Suprapubic skin (tissue), 4 donors: ENCODE results near the gene LRMDA. TPM values are rescaled to one million over a fixed set of nuclear protein-coding genes. Genes with fewer than 3 reads are reported as not detected.
A peak's percentile ranks its signal among the peaks of the same experiment; 100 is the strongest.

Source experiments
- DNase-seq, 2 donors: peaks; one replicate each; pipeline ENCODE4 v3.0.0-alpha.2; 2019; ENCODE audit warnings: low spot score in 2 of 2
- H3K27ac ChIP-seq: fragments of 200-600 bp; sonication (generic); one replicate; pipeline ENCODE4 v1.5.1; 2019
- H3K27me3 ChIP-seq: fragments of 200-600 bp; sonication (generic); one replicate; pipeline ENCODE4 v1.5.1; 2019
- H3K36me3 ChIP-seq: fragments of 200-600 bp; sonication (generic); one replicate; pipeline ENCODE4 v1.5.1; 2019
- H3K4me1 ChIP-seq: fragments of 200-600 bp; sonication (generic); one replicate; pipeline ENCODE4 v1.5.1; 2019
- H3K4me3 ChIP-seq: fragments of 200-600 bp; sonication (generic); one replicate; pipeline ENCODE4 v1.5.1; 2019; ENCODE audit warnings: mild to moderate bottlenecking
- H3K9me3 ChIP-seq: fragments of 200-600 bp; sonication (generic); one replicate; pipeline ENCODE4 v1.5.1; 2019
- EP300 ChIP-seq: sonication (generic); formaldehyde crosslinking; IDR thresholded peaks from one replicate; pipeline ENCODE4 v1.6.1; 2017; ENCODE audit warnings: antibody characterized with exemption
- POLR2A ChIP-seq, 2 donors: fragments of 450-650 bp; IDR thresholded peaks; one replicate each; pipeline ENCODE4 v1.6.1; 2017; ENCODE audit warnings: antibody characterized with exemption in 2 of 2, mild to moderate bottlenecking in 2 of 2, moderate library complexity in 2 of 2
- POLR2AphosphoS5 ChIP-seq, 3 donors: sonication (generic); formaldehyde crosslinking; IDR thresholded peaks; one replicate each; pipeline ENCODE4 v1.6.1; 2017; ENCODE audit warnings: antibody characterized with exemption in 3 of 3
- WGBS: methylation state at CpG from one replicate; pipeline ENCODE4 v1.1.5; 2018; 5-methylcytosine and 5-hydroxymethylcytosine counted together
- total RNA-seq, 4 donors: library from RNA; depleted of rRNA; stranded (reverse); fragments of >200 nt; gene quantifications; one replicate each; pipeline ENCODE4 v1.1.0, GENCODE V29; 2016
- TF ChIP-seq, protein P1 (sequence below), 2 donors: fragments of 200-600 bp in 1 of 2; fragments of 450-650 bp in 1 of 2; sonication (generic) in 1 of 2; IDR thresholded peaks; one replicate each; pipeline ENCODE4 v1.5.1; 2016 to 2019; ENCODE audit warnings: antibody characterized with exemption in 2 of 2, mild to moderate bottlenecking in 1 of 2, moderate library complexity in 1 of 2

LRMDA gene
- total RNA-seq, 4 donors from 2014 or later, result 0.10 to 2.9 (median 1.9) TPM; not detected in 1

DNA sequence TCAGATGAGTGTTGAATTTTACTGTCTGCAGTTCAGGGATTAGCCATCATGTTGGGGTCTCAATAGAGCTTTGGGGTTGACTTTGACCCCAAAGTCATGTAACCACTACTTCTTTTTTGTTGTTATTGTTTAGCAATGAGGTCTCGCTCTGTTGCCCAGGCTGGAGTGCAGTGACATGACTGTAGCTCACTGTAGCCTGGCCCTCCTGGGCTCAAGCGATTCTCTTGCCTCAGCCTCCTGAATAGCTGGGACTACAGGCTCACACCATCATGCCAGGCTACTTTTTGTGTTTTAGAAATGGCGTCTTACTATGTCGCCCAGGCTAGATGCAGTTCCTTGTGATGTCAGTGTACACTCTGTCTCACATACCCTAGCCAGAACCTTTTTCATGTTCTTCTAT, 598.4 kb downstream of the LRMDA start:
- H3K9me3 ChIP-seq, result no peaks in the 10 kb centered on the region
- peaks cover 16% of the 10 kb centered on the region for H3K4me1 ChIP-seq
- TF ChIP-seq, protein P1, sequence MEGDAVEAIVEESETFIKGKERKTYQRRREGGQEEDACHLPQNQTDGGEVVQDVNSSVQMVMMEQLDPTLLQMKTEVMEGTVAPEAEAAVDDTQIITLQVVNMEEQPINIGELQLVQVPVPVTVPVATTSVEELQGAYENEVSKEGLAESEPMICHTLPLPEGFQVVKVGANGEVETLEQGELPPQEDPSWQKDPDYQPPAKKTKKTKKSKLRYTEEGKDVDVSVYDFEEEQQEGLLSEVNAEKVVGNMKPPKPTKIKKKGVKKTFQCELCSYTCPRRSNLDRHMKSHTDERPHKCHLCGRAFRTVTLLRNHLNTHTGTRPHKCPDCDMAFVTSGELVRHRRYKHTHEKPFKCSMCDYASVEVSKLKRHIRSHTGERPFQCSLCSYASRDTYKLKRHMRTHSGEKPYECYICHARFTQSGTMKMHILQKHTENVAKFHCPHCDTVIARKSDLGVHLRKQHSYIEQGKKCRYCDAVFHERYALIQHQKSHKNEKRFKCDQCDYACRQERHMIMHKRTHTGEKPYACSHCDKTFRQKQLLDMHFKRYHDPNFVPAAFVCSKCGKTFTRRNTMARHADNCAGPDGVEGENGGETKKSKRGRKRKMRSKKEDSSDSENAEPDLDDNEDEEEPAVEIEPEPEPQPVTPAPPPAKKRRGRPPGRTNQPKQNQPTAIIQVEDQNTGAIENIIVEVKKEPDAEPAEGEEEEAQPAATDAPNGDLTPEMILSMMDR (IDR thresholded peaks at IDR 0.05), result no peak
- TF ChIP-seq POLR2A (IDR thresholded peaks at IDR 0.05) (no peak), EP300 (no peak), POLR2AphosphoS5 (IDR thresholded peaks at IDR 0.05) (no peak)
- H3K27ac ChIP-seq, result no peak overlapping the region
- WGBS, result 87% methylated on average over 4 of the region's 4 CpGs
- no peaks in the 10 kb centered on the region for H3K36me3 ChIP-seq
- H3K4me3 ChIP-seq, result no peak overlapping the region
- DNase-seq, result no peak
- H3K27me3 ChIP-seq, result no peaks in the 10 kb centered on the region

DNA sequence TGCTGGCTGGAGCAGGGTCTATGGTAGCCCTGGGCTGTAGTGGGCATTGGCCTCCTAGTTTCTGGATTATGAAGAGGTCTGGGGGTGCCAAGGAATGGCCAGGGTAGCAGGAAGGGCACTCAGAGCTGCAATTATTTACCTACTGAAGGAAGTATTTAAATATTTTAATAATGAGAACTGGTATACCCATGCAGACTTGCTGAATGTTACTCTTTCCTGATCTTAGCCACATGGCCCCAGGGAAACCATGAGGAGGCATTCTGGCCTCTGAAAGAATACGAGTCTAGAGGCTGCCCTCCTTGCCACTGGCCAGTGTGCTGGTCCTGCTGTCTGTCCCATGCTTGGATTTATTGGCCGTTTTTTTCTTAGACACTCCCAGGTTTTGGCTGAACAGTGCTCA, 599.7 kb downstream of the LRMDA start:
- no peak for TF ChIP-seq EP300
- TF ChIP-seq, protein P1 (IDR thresholded peaks at IDR 0.05), result no peak
- TF ChIP-seq POLR2AphosphoS5 (IDR thresholded peaks at IDR 0.05), result no peak
- TF ChIP-seq POLR2A (IDR thresholded peaks at IDR 0.05), result no peak
- Histone ChIP-seq H3K4me3 (no peak overlapping the region), H3K36me3 (no peaks in the 10 kb centered on the region), H3K4me1 (peaks cover 20% of the 10 kb centered on the region), H3K27ac (no peak overlapping the region), H3K9me3 (no peaks in the 10 kb centered on the region), H3K27me3 (no peaks in the 10 kb centered on the region)
- DNase-seq, result no peak
- 86% methylated on average over 2 of the region's 2 CpGs for WGBS

DNA sequence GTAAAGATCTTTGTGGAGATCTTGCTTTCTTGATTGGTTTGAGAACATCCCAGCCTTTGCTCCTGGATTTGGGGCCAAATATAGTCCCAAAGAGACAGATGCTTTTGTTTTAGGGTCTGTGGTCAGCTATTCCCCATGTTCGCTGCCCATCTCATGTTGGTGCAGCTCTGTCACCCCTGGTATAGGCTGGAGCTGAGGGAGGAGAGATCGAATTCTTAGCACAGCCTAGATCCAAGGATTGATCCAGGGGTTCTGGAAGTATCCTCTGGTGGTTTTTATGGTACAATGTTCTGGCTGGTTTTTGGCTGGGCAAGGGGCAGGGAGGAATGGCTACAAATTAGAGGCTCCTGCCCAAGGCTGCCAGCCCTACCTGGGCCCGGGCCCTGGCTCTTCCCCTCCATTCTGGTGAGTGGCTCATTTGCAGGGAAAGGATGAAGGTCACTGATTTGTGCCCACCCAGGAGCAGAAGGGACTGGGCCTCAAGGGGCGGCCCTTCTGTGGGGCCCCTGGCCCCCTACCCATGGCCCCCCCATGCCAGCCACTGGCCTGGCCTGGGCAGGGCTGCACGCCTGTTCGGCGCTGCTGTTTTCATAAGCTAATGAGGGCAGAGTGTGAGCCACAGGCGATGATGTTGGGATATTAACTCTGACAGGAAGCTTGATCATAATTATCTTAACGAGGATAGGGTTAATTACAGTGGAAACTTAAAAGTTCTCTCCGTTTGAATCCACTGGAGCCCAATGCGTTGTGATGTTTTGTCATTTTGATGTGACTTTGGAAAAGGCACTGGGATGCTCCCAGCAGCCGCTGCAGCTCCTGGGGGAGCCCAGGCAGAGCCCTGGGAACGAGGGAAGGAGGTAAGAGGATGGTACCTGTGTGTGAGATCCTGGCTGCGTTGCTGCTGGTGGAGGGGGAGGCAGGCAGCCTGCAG, 600.6 kb downstream of the LRMDA start:
- Histone ChIP-seq H3K27me3 (no peaks in the 10 kb centered on the region), H3K36me3 (no peaks in the 10 kb centered on the region), H3K4me1 (peaks cover 27% of the 10 kb centered on the region), H3K4me3 (no peak overlapping the region), H3K9me3 (no peaks in the 10 kb centered on the region), H3K27ac (no peak overlapping the region)
- WGBS, result 91% methylated on average over 14 of the region's 14 CpGs
- no peak for DNase-seq
- TF ChIP-seq POLR2A (IDR thresholded peaks at IDR 0.05) (no peak), EP300 (no peak), POLR2AphosphoS5 (IDR thresholded peaks at IDR 0.05) (no peak)
- TF ChIP-seq, protein P1 (IDR thresholded peaks at IDR 0.05), result no peak

DNA sequence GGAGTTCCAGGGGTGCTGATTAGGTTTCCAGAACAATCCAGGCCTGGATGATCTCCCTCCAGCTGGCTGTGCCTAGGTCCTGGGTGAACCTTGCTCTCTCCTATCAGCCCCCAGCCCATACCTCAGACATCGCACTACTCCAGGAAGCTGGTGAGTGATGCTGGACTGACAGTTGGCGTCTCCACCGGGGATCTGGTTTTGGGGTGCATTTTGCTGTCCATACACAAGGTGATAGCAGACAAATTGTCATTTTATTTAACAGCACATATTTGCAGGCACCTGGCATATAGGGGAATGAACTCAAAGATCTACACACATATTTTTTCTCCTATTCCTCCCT, 601.2 kb downstream of the LRMDA start:
- Histone ChIP-seq H3K27me3 (no peaks in the 10 kb centered on the region), H3K9me3 (no peaks in the 10 kb centered on the region), H3K4me1 (peaks cover 27% of the 10 kb centered on the region), H3K27ac (no peak overlapping the region), H3K4me3 (no peak overlapping the region), H3K36me3 (no peaks in the 10 kb centered on the region)
- TF ChIP-seq, protein P1 (IDR thresholded peaks at IDR 0.05), result no peak
- no peak for TF ChIP-seq POLR2A (IDR thresholded peaks at IDR 0.05)
- WGBS, result 92% methylated on average over 3 of the region's 3 CpGs
- no peak for DNase-seq

DNA sequence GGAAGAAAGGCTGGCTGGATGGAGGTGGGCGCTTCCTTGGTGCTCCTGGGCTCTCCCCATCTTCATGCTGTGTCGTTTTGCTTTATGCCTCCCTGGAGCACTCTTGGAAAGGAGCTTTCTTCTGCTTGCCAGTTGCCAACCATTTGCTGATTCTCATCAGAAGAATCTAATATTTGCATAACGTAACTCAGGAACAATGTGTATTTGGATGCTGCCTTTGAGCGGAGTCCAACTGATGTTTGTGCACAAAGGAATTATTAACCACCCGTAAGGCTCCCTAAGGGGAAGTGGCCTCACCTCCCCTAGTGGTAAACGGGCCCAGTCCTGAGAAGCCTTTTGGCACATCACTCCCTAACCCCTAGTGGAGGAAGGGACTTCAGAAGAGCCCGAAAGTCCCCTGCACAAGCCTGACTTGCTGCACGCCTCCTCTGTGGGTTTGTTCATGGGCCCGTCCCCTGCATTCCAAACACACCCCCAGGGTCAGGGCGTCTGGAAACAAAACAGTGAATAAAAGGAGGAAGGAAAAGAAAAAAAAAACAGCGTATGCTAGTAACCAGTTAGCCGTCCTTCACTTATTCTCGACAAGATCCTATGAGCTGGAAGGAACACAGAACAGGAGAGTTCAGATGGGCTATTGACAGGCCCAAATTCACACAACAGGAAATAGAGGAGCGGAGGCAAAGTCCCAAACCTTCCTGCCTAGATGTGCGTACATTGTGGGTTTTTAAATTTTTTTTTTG, 602.2 kb downstream of the LRMDA start:
- Histone ChIP-seq H3K27me3 (no peaks in the 10 kb centered on the region), H3K4me3 (no peak overlapping the region), H3K9me3 (no peaks in the 10 kb centered on the region), H3K36me3 (no peaks in the 10 kb centered on the region), H3K27ac (no peak overlapping the region), H3K4me1 (peaks cover 27% of the 10 kb centered on the region)
- DNase-seq, result no peak
- WGBS, result 19% methylated on average over 15 of the region's 15 CpGs
- TF ChIP-seq, protein P1 (IDR thresholded peaks at IDR 0.05), result peak in 1 of 2 donors; percentile 17
- TF ChIP-seq EP300, result no peak
